SK-N-SH (cell line): Measurements from ENCODE around the gene TM9SF3. TPM values are rescaled to one million over a fixed set of nuclear protein-coding genes. Genes with fewer than 3 reads are reported as not detected.

Experiments used
- CTCF ChIA-PET: fragments of 300-600, 350-600 bp; formaldehyde crosslinking; extraction: SDS; loops from one replicate; lab custom pipeline; 2021; lab: Yijun Ruan, JAX
- POLR2A ChIA-PET: fragments of 350-600 bp; sonication (Branson Sonifier 250); formaldehyde crosslinking; extraction: SDS; loops from one replicate; lab custom pipeline; 2020; ENCODE audit warnings: antibody characterized with exemption, inconsistent platforms; lab: Yijun Ruan, JAX
- DNase-seq: peaks from one replicate; pipeline ENCODE4 v3.0.0; 2012
- H2AFZ ChIP-seq: fragments of 200-600 bp; sonication (generic); 2 replicates; pipeline ENCODE4 v1.8.1; 2016; ENCODE audit warnings: antibody characterized with exemption, mild to moderate bottlenecking, low read depth
- H3F3A ChIP-seq: fragments of 200-600 bp; sonication (generic); replicated peaks from 2 replicates; pipeline ENCODE3; 2016; ENCODE audit warnings: antibody characterized with exemption, mild to moderate bottlenecking; ENCODE audit not compliant: insufficient read depth
- H3K27ac ChIP-seq, 2 experiments: fragments of 200-500 bp in 1 of 2; fragments of 200-600 bp in 1 of 2; sonication (Bioruptor generic) in 1 of 2; sonication (generic), shearing (Covaris generic) in 1 of 2; 2 replicates each; pipeline versions ENCODE4 v1.5.1 to v1.6.1; 2014 to 2016; ENCODE audit warnings: low read depth in 2 of 2, inconsistent platforms in 1 of 2, low read length in 1 of 2, mild to moderate bottlenecking in 1 of 2, mixed read lengths in 1 of 2
- H3K27me3 ChIP-seq: fragments of 200-600 bp; sonication (generic), shearing (Covaris generic); 2 replicates; pipeline ENCODE4 v1.6.1; 2016; ENCODE audit warnings: mixed run types; ENCODE audit not compliant: insufficient read depth
- H3K36me3 ChIP-seq, 2 experiments: fragments of 200-500 bp in 1 of 2; fragments of 200-600 bp in 1 of 2; sonication (Bioruptor generic) in 1 of 2; sonication (generic) in 1 of 2; replicated peaks in 1 of 2; 2 replicates each; pipeline versions ENCODE3 to v1.5.1; 2014 to 2016; ENCODE audit warnings: low read length in 1 of 2, mild to moderate bottlenecking in 1 of 2; ENCODE audit not compliant: insufficient read depth in 2 of 2, control insufficient read depth in 1 of 2
- H3K4me1 ChIP-seq, 2 experiments: fragments of 200-500 bp in 1 of 2; fragments of 200-600 bp in 1 of 2; sonication (Bioruptor generic) in 1 of 2; sonication (generic), shearing (Covaris generic) in 1 of 2; 2 replicates each; pipeline versions ENCODE4 v1.5.1 to v1.6.1; 2014 to 2016; ENCODE audit warnings: low read depth in 1 of 2, low read length in 1 of 2, mixed run types in 1 of 2; ENCODE audit not compliant: insufficient read depth in 2 of 2, control insufficient read depth in 1 of 2
- H3K4me2 ChIP-seq: fragments of 200-600 bp; sonication (generic), shearing (Covaris generic); 2 replicates; pipeline ENCODE4 v1.6.1; 2017; ENCODE audit warnings: mixed run types
- H3K4me3 ChIP-seq, 2 experiments: fragments of 200-500 bp in 1 of 2; fragments of 200-600 bp in 1 of 2; sonication (Bioruptor generic) in 1 of 2; sonication (generic), shearing (Covaris generic) in 1 of 2; 2 replicates each; pipeline versions ENCODE4 v1.5.1 to v1.8.1; 2014 to 2016; ENCODE audit warnings: low read depth in 2 of 2, inconsistent platforms in 1 of 2, low read length in 1 of 2, mild to moderate bottlenecking in 1 of 2, mixed read lengths in 1 of 2, moderate library complexity in 1 of 2
- H3K79me2 ChIP-seq: fragments of 200-600 bp; sonication (generic); 2 replicates; pipeline ENCODE4 v1.8.1; 2017; ENCODE audit warnings: mild to moderate bottlenecking; ENCODE audit not compliant: insufficient read depth
- H3K9ac ChIP-seq: fragments of 200-600 bp; sonication (generic); 2 replicates; pipeline ENCODE4 v1.6.1; 2017; ENCODE audit warnings: mixed run types
- H3K9me2 ChIP-seq: fragments of 200-600 bp; sonication (generic); 2 replicates; pipeline ENCODE4 v1.6.1; 2017; ENCODE audit warnings: mixed run types
- H3K9me3 ChIP-seq: fragments of 200-600 bp; sonication (generic); 2 replicates; pipeline ENCODE4 v1.6.1; 2017; ENCODE audit warnings: mixed run types, mild to moderate bottlenecking, moderate library complexity
- H4K20me1 ChIP-seq: fragments of 200-600 bp; sonication (generic); 2 replicates; pipeline ENCODE4 v1.6.1; 2017; ENCODE audit warnings: mild to moderate bottlenecking, mixed run types; ENCODE audit not compliant: insufficient read depth
- ELF1 ChIP-seq: IDR thresholded peaks from 2 replicates; pipeline ENCODE4 v1.4.0; 2012
- EP300 ChIP-seq, 2 experiments: IDR thresholded peaks; 2 replicates each; pipeline versions ENCODE4 v1.4.0 to v1.6.1; 2012; ENCODE audit warnings: borderline replicate concordance in 1 of 2, low read depth in 1 of 2, low read length in 1 of 2
- FOXM1 ChIP-seq: IDR thresholded peaks from 2 replicates; pipeline ENCODE4 v1.4.0; 2012; ENCODE audit warnings: low read depth, mild to moderate bottlenecking
- GABPA ChIP-seq: IDR thresholded peaks from 2 replicates; pipeline ENCODE4 v1.4.0; 2012; ENCODE audit warnings: low read depth, mild to moderate bottlenecking
- GATA2 ChIP-seq: sonication (generic); formaldehyde crosslinking; IDR thresholded peaks from 2 replicates; pipeline ENCODE4 v1.5.0; 2020; ENCODE audit warnings: mild to moderate bottlenecking, missing genetic modification reagents
- IRF3 ChIP-seq: fragments of 150-350 bp; IDR thresholded peaks from 2 replicates; pipeline ENCODE4 v1.6.1; 2016; ENCODE audit warnings: mild to moderate bottlenecking, low read depth, low read length
- JUND ChIP-seq: IDR thresholded peaks from 2 replicates; pipeline ENCODE4 v1.4.0; 2012
- MEF2A ChIP-seq: IDR thresholded peaks from 2 replicates; pipeline ENCODE4 v1.4.0; 2012; ENCODE audit warnings: low read depth, borderline replicate concordance
- NRF1 ChIP-seq: IDR thresholded peaks from 2 replicates; pipeline ENCODE4 v1.6.1; 2012; ENCODE audit warnings: low read depth, mild to moderate bottlenecking, low read length
- RFX5 ChIP-seq: IDR thresholded peaks from 2 replicates; pipeline ENCODE4 v1.6.1; 2012; ENCODE audit warnings: mild to moderate bottlenecking, improper control_type of control experiment, low read length
- SIN3A ChIP-seq: IDR thresholded peaks from 2 replicates; pipeline ENCODE4 v1.6.1; 2012; ENCODE audit warnings: low read depth, mild to moderate bottlenecking, low read length, moderate library complexity, borderline replicate concordance
- TAF1 ChIP-seq: IDR thresholded peaks from 2 replicates; pipeline ENCODE4 v1.6.1; 2012; ENCODE audit warnings: low read depth, mild to moderate bottlenecking, low read length, moderate library complexity, borderline replicate concordance
- TCF12 ChIP-seq: IDR thresholded peaks from 2 replicates; pipeline ENCODE4 v1.4.0; 2012
- WGBS: methylation state at CpG from one replicate; pipeline ENCODE4 v1.1.6; 2017; ENCODE audit warnings: low lambda C conversion rate; 5-methylcytosine and 5-hydroxymethylcytosine counted together
- polyA plus RNA-seq, 3 experiments: library from polyadenylated mRNA; depleted of rRNA; stranded (reverse); fragments of >200 nt; gene quantifications; 2 replicates each; pipeline ENCODE4 v1.2.3, GENCODE V29; 2012

Gene TM9SF3
- polyA plus RNA-seq, 1 of the 3 experiments (the other 2 are of a cell fraction): 24.9 TPM

GRCh38 chr10:96493871-96494525 is 92.8 kb downstream of the TM9SF3 start:
- Histone ChIP-seq H3K27me3 (no peaks in the 10 kb centered on the region), H4K20me1 (no peaks in the 10 kb centered on the region), H3K79me2 (no peaks in the 10 kb centered on the region), H3K36me3 (no peaks in the 10 kb centered on the region), H3K27ac (no peak overlapping the region), H3K9me3 (no peaks in the 10 kb centered on the region), H3K9ac (no peak overlapping the region), H2AFZ (no peak overlapping the region), H3K9me2 (no peaks in the 10 kb centered on the region), H3F3A (no peaks in the 10 kb centered on the region), H3K4me2 (no peak overlapping the region), H3K4me1 (no peaks in the 10 kb centered on the region), H3K4me3 (no peak overlapping the region)
- 65% methylated on average over 5 of the region's 12 CpGs for WGBS
- TF ChIP-seq JUND: no peak
- no peak for TF ChIP-seq SIN3A
- no peak for TF ChIP-seq MEF2A
- TF ChIP-seq EP300 (IDR thresholded peaks at IDR 0.05; ENCODE audit: borderline replicate concordance in 1 of 2, low read depth in 1 of 2, low read length in 1 of 2): no peak
- no peak for TF ChIP-seq IRF3
- TF ChIP-seq ELF1: no peak
- TF ChIP-seq GABPA: no peak
- TF ChIP-seq TCF12: no peak
- no peak for TF ChIP-seq GATA2 (CRISPR knock-in tag)
- TF ChIP-seq TAF1: no peak
- no peak for TF ChIP-seq FOXM1
- no peak for TF ChIP-seq NRF1
- POLR2A ChIA-PET: no interaction called here
- CTCF ChIA-PET: interaction anchor here (1.0 kb wide), 1 partner anchor 118 kb away, joined by 3 read pairs; no protein-coding TSS in a partner anchor
- no peak for DNase-seq

- Histone ChIP-seq H3K4me1 (no peaks in the 10 kb centered on the region), H3K9me2 (no peaks in the 10 kb centered on the region), H3K9ac (no peak overlapping the region), H3F3A (no peaks in the 10 kb centered on the region), H2AFZ (no peak overlapping the region), H3K27ac (no peak overlapping the region), H3K9me3 (no peaks in the 10 kb centered on the region), H3K79me2 (no peaks in the 10 kb centered on the region), H3K4me3 (no peak overlapping the region), H3K4me2 (no peak overlapping the region), H3K36me3 (no peaks in the 10 kb centered on the region), H4K20me1 (no peaks in the 10 kb centered on the region), H3K27me3 (no peaks in the 10 kb centered on the region)
- DNase-seq: no peak
- ChIA-PET CTCF (interaction anchor here (3.6 kb wide), 1 partner anchor 18 kb away, joined by 20 read pairs; no protein-coding TSS in a partner anchor), POLR2A (no interaction called here)
- no peak for TF ChIP-seq RFX5
- 47% methylated on average over 2 of the region's 2 CpGs for WGBS
These were observed 93.6 kb downstream of the TM9SF3 start for GRCh38 chr10:96493254-96493653.
